ENCODE results near the gene CARD9.
"Not testable (repeated sequence)": the region's sequence is repeated elsewhere in the genome, so short reads cannot be mapped to it uniquely, and the experiment has no call there.

Gene CARD9

DNA sequence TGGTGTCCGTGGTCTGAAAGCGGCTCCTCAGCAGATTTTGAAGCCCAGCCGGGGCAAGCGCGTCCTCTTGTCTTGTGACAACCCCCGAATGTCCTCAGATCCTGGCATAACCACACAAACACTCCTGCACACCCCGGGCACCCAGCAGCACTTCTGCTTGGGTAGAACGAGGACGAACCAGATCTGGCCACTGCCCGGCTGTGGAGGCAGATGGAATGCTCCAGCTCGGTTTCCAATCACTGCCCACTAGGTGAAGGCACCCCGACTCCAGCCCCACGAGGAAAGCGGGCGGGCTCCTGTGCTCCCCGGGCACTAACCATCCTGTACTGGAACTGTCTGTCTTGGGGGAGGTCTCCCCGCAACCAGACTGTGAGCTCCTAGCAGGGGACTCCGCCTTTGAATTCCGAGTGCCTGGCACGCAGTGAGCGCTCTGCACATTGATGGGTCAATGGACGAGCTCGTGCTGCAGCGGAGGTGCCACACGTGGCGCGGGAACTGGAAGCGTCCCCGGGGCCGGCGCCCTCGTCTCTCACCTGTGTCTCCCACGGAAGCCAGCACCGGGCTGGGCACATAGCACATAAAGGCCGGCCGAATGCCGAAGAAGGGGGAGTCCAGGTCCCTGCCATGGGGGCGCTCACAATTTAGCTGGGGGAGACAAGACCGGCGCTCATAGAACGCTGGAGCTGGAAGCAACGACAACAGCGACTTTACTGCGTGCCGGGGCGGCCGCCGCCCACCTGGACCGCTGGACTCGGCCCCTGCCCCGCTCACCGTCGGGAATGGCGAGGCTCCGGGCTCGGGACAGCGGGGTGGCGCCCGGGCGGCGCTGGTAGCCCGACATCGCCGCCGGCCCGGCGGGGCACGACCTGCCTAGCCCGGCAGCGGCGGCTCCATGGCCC lies 36.3 kb upstream of the CARD9 start:
- DNase-seq (ENCODE audit: low read depth, low spot score) = no peak
- CTCF ChIA-PET = interaction anchor here (0.6 to 3.5 kb wide), 9 partner anchors 10 to 97 kb away, joined by 3 to 41 read pairs (median 4); partner anchors contain the start of genes DNLZ and SNAPC4
- peak overlapping the region; percentile 95 for H3K4me3 ChIP-seq (ENCODE audit: low read depth, low read length)
- TF ChIP-seq, protein P1, sequence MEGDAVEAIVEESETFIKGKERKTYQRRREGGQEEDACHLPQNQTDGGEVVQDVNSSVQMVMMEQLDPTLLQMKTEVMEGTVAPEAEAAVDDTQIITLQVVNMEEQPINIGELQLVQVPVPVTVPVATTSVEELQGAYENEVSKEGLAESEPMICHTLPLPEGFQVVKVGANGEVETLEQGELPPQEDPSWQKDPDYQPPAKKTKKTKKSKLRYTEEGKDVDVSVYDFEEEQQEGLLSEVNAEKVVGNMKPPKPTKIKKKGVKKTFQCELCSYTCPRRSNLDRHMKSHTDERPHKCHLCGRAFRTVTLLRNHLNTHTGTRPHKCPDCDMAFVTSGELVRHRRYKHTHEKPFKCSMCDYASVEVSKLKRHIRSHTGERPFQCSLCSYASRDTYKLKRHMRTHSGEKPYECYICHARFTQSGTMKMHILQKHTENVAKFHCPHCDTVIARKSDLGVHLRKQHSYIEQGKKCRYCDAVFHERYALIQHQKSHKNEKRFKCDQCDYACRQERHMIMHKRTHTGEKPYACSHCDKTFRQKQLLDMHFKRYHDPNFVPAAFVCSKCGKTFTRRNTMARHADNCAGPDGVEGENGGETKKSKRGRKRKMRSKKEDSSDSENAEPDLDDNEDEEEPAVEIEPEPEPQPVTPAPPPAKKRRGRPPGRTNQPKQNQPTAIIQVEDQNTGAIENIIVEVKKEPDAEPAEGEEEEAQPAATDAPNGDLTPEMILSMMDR (IDR thresholded peaks at IDR 0.05; ENCODE audit: insufficient read depth, low read length, missing control alignments) = no peak
- POLR2A ChIA-PET = interaction anchor here (1.2 kb wide), 2 partner anchors 9 to 47 kb away, joined by 4 to 6 read pairs; no protein-coding TSS in a partner anchor

DNA sequence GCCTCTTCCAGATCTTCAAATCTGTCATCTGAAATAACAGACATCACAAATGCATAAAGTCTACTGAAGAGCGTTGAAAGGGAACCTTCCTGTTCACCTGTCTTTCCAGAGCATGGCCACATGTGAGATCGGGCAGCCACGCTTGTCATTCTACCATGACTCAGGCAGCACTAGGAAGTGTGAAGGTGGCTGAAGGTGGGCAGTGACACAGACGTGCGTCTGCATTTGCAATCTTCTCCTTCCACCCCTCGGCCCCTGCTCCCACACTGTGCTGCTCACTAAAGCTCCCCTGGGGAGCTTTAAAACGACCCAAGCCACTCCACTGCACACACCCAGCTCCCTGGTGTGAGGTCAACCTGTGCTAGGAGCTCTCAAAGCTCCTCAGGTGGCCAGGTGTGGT lies 34.4 kb upstream of the CARD9 start:
- ChIA-PET CTCF (interaction anchor here (1.0 to 3.5 kb wide), 3 partner anchors 8 to 95 kb away, joined by 3 to 41 read pairs (median 22); partner anchors contain the start of gene SNAPC4), POLR2A (interaction anchor here (1.0 to 1.1 kb wide), 2 partner anchors 12 to 29 kb away, joined by 3 read pairs; no protein-coding TSS in a partner anchor)
- no peak overlapping the region for H3K4me3 ChIP-seq (ENCODE audit: low read depth, low read length)
- TF ChIP-seq, protein P1 (IDR thresholded peaks at IDR 0.05; ENCODE audit: insufficient read depth, low read length, missing control alignments) = no peak
- DNase-seq (ENCODE audit: low read depth, low spot score) = no peak

DNA sequence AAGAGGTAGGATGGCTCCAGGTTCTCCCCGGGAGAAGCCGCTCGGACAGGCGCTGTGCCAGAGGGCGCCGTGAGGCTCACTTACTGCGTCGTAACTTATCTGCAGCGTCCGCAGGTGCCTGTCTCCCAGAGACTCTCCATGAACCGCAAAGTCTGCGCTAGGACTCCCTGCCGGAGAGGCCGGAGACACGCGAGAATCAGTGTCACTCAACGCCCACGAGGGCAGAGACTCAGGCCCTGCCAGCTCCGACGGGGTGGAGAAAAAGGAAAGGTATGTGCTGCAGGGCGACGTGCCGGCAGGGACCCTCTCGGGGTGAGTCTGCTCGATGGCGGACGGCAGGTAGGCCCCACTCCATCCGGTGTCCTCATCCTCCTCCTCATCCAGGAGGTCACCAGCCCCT lies 33.6 kb upstream of the CARD9 start:
- CTCF ChIA-PET = interaction anchor here (3.5 kb wide), 1 partner anchor 94 kb away, joined by 22 read pairs; no protein-coding TSS in a partner anchor
- DNase-seq (ENCODE audit: low read depth, low spot score); H3K4me3 ChIP-seq (ENCODE audit: low read depth, low read length); POLR2A ChIA-PET: not testable (repeated sequence)

DNA sequence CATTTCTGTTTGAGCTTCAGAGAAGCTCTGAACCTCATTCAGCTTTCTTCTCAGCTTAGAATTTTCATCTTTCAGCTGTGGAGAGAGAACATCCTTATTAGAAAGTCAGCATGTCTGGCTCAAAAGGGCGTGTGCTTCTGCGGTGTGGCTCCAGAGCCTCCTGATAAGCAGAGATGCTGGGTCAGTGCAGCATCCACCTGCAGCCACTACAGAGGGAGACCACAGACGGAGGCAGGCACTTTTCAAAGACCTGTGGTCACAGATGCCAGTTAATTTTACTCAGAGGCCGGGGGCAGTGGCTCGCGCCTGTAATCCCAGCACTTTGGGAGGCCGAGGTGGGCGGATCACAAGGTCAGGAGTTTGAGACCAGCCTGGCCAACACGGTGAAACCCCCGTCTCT lies 32.4 kb upstream of the CARD9 start:
- H3K4me3 ChIP-seq (ENCODE audit: low read depth, low read length); POLR2A ChIA-PET; CTCF ChIA-PET; DNase-seq (ENCODE audit: low read depth, low spot score): not testable (repeated sequence)

DNA sequence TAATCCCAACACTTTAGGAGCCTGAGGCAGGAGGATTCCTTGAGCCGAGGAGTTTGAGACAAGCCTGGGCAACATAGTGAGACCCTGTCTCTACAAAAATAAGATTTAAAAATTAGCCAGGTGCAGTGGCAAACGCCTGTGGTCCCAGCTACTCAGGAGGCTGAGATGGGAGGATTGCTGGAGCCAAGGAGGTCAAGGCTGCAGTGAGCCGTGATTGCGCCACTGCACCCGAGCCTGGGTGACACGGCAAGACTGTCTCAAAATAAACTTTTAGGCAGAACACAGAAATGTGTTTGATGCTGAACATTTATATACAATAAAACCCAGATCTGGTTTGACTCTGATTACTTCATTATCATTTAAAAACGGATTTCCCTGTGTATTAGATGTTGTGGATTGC lies 32.0 kb upstream of the CARD9 start:
- CTCF ChIA-PET = no interaction called here

DNA sequence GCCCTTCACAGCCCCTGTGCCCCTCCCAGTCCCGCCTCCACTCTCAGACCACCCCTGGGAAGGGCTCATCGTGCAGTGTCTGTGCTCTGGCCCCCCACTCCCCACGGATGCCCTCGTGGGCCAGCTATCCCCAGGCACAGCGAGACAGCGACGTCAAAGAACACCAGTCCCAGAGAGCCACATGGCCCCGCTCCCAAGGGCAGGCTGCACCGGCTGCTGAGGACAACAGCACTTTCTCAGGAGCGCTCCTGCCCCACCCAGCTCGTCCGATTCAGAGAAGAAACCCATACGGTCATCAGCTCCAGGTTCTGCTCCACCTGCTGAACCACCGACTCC lies 31.3 kb upstream of the CARD9 start:
- no peak for DNase-seq (ENCODE audit: low read depth, low spot score)
- H3K4me3 ChIP-seq (ENCODE audit: low read depth, low read length) = no peak overlapping the region
- ChIA-PET POLR2A (no interaction called here), CTCF (interaction anchor here (9.7 kb wide), 1 partner anchor 92 kb away, joined by 142 read pairs; no protein-coding TSS in a partner anchor)
- TF ChIP-seq, protein P1 (IDR thresholded peaks at IDR 0.05; ENCODE audit: insufficient read depth, low read length, missing control alignments) = no peak

More for the DNA sequence above, 32.0 kb upstream of the CARD9 start:
- H3K4me3 ChIP-seq (ENCODE audit: low read depth, low read length) = no peak overlapping the region
- DNase-seq (ENCODE audit: low read depth, low spot score) = no peak
- TF ChIP-seq, protein P1 (IDR thresholded peaks at IDR 0.05; ENCODE audit: insufficient read depth, low read length, missing control alignments) = no peak
- POLR2A ChIA-PET = no interaction called here

DNA sequence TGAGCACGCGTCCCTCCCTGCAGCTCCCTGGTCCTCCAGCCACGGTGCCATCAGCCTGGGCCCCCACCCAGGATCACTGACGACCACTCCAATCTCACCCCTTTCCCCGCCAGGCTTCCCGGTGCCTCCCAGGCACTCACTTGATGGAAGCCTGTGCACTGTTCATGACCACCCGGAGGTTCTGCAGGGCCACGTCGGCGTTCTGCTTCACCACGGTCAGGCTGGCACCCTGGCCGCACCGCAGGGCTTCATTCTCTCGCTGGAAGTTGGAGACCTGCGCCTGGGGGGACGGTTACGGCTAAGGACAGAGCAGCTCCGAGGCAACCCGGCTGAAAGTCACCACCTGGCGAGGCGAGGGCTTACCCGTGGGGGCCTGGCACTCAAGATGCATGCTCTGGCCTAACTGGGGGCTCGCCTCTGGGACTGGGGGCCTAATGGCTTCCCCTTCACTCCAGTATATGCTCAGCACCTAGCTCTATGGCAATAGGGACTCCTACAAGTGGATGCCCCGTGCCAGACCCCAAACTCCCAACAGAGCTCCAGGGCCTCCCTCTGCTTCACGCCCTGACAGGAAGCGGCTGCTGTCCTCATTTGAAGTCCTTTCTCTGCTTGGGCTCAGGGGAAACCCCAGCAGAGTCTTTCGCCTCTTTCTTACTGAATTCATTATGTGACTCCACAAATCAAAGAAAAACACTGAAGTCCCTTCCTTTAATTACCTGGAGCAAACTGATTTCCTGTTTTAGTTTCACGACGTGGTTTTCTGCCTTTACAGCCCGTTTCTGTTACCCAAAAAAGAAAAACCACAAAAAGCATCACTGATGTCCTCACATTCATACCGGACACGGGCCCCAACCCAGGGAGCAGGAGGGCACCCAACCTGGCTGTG lies 30.7 kb upstream of the CARD9 start:
- DNase-seq (ENCODE audit: low read depth, low spot score) = no peak
- TF ChIP-seq, protein P1 (IDR thresholded peaks at IDR 0.05; ENCODE audit: insufficient read depth, low read length, missing control alignments) = no peak
- no peak overlapping the region for H3K4me3 ChIP-seq (ENCODE audit: low read depth, low read length)
- ChIA-PET POLR2A (no interaction called here), CTCF (interaction anchor here (0.5 to 9.7 kb wide), 3 partner anchors 9 to 91 kb away, joined by 3 to 142 read pairs (median 35); no protein-coding TSS in a partner anchor)
